SW 1271 (cell line): Measurements from ENCODE around the gene TRAF3.
A peak's percentile ranks its signal among the peaks of the same experiment; 100 is the strongest.

ENCODE experiments used
- DNase-seq, 2 experiments: peaks; one replicate each; lab custom pipeline; 2025; lab: John Stamatoyannopoulos, UW

Gene TRAF3

DNA sequence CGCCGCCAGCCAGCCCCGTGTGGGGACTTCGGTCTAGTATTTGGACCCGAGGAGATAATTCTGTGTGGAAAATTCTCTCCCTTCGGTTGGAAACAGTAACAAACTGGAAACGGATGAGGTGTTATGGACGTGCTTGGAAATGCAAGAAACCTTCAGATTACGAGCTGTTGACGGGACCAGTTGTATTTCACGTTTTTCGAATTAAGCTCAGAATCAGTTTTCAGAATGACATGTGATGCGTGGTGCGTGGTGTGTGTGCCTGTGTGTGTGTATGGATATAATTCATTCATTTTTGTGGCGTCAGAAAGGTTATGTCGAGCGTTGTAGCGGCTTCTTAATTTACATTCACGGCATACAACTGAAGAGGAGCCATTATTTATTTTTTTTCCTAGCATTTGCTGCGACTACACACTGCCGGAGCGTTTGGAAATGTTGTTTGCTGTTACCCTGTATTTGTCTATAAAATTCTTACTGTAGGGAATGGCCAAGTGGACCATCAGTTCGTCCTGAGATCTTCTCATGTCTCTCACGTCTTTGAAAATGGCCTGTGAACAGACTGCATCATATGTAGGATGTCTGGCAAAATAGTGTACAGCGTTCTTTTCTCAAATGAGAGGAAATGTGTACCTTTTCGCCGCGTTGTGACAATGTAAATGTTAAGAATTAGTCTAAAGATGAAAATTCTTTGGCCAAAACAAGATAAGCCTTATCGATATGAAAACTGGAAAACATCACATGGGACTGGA is 1.3 kb downstream of the TRAF3 start:
- DNase-seq: peak in 1 of 2 experiments; percentile 17

DNA sequence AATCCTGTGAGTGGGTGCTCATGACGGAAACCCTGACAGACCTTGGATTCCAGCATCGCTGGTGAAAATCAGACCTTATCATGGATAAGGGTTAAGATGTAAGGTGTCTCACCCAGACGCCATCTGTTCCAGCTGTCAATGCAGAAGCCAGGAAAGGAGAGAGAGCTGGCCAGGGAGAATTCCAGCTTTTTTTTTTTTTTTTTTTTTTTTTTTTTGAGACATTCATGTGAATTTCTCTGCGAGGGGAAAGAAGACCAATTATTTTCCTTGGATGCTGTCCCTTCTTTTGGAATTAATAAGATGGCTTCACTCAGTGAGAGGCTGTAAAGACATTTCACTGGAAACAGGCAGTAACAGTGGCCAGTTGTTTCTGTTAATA is 1.8 kb downstream of the TRAF3 start:
- DNase-seq: no peak

DNA sequence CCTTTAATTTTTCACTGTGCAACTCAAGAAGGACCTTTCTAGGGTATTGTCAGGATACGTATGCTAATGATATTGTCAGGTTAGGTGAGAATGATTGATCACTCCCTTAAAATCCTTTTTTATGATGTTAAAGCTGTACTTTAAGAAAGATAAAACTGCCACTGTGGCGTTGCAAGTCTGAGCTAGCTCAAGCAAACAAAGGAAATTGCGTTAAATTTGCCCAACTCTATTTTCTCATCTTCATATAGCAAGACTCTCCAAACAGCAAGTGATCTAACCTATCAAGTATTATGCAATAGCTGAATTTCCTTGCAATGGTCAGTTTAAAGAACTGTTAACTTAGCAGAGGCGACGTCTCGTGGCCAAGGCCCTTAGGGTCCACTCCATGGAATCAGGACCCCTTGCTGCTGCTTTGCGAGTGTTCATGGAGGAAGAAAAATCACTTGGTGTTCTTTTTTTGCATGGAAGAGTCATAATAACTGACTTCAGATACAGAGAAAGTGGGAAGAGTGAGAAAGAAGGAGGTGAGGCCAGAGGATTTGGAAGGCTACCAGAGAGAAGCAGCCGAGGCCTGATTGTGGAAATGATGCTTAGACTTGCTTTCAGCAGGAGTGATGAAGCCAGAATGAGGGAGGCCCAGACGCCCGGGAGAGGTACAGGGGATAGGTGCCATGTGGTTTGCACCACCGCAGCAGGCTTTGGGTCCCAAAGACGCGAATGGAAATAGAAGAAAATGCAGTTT is 2.5 kb downstream of the TRAF3 start:
- DNase-seq: no peak

DNA sequence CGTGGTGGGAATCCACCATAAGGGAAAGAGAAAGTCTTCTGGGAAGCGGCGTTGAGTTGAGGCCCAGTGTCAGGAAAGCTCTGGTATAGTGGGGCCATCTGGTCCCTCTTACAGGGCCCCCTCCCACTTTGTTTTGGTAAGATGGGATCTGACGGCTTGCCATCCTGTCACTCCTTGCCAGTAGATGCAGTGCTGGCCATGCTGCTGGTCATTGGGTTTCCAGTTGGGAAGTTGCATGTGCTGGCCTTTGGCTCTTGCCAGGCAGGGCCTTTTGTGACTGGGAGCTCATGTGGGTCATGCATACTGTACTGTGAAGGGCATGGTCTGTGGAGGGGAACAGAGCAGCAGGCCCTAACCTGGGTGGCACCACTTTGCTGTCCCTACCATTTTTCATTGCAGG is 3.8 kb downstream of the TRAF3 start:
- DNase-seq: no peak

DNA sequence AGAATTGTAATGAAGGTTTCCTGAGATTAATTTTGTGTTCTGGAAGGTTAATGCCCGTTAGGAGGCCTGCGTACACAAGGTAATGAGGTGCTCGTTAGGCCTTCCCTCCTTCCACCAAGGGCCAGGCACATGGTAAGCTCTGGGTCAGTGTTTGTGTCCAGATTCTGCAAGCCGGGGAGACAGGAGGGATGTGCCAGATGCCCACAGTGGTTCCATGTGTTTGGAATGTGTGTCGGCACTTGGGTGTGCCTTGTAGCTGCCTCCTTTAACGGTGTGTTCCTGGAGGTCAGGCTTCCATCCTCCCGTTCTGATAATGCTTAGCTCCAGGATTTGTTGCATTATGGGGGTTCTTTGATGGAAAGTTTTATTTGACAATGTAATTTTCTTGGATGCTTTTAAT is 5.7 kb downstream of the TRAF3 start:
- DNase-seq: no peak

DNA sequence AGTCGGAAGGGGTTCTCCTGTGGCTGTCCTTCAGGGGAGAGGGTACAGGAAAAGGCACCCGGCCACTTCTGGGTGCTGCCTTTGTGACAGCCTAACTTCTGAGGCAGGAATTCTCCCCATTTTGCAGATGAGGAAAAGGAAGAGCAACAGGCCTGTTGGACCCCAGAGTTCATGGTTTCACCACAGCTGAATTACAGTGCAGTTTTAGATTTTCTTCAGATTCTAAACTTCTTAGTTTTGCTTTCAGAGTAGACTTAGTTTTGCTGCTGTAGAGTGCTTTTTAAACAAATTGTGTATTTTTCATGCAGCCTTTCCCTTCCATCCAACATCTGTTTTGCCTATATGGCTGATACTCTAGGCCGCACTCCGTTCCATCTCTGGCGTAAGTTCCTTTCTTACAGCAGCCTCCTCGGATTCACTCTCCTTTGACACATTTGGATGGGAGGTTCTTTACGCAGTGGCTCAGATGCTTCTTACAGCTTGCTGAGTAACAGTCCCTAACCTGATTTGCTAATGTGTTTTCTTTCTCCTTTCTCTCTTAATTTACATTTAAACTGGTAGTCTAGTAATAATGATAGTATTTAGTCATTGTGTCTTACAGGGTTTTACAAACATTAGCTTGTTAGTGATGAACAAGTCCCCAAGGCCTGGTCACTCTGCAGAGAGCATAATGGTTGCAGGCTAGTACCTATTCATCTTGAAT is 7.8 kb downstream of the TRAF3 start:
- DNase-seq: no peak

DNA sequence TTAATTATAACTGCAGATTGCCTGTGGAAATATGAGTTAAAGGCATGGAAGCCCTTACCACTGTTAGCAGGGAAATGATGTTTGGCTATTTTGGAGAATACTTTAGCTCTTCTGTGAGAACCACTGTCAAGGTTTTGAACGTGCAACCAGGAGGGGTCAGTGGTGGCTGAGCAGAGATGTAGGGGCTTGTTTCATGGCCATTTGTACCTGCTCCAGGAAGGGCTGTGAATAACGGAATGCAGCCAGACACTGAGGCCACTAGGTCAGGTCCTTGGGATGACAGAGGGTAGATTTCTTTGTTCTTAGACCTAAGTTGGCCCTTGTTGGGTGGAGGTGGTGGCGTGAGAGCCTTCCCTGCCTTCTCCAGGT is 8.3 kb downstream of the TRAF3 start:
- DNase-seq: no peak

DNA sequence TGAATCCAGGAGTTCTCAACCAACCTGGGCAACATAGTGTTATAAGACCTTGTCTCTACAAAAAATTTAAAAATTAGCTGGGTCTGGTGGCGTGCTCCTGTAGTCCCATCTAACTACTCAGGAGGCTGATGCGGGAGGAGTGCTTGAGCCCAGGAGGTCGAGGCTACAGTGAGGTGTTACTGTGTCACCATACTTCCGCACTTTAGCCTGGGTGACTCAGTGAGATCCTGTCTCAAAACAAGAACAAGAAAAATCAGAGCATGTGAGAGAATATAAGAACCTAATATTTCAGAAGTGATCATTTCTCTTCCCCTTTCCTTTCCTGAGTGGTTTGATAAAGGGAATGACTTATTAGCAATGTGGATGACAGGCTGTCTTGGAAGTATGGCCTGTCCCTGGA is 9.5 kb downstream of the TRAF3 start:
- no peak for DNase-seq

DNA sequence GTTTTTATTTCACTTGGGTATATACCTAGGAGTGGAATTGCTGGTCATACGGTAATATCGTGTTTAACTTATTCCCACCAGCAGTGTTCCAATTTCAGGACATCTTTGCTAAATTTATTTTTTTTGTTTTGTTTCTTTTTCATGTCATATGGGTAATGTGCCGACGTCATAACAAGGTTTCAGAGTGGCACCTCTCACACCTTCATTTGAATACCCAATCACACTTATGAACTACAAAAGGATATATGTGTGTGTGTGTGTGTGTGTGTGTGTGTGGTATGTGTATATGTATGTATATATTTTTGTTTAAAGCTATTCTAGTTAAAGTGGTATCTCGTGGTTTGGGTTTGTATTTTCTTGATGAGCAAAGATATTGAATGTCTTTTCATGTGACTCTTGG is 12.1 kb downstream of the TRAF3 start:
- DNase-seq: no peak

DNA sequence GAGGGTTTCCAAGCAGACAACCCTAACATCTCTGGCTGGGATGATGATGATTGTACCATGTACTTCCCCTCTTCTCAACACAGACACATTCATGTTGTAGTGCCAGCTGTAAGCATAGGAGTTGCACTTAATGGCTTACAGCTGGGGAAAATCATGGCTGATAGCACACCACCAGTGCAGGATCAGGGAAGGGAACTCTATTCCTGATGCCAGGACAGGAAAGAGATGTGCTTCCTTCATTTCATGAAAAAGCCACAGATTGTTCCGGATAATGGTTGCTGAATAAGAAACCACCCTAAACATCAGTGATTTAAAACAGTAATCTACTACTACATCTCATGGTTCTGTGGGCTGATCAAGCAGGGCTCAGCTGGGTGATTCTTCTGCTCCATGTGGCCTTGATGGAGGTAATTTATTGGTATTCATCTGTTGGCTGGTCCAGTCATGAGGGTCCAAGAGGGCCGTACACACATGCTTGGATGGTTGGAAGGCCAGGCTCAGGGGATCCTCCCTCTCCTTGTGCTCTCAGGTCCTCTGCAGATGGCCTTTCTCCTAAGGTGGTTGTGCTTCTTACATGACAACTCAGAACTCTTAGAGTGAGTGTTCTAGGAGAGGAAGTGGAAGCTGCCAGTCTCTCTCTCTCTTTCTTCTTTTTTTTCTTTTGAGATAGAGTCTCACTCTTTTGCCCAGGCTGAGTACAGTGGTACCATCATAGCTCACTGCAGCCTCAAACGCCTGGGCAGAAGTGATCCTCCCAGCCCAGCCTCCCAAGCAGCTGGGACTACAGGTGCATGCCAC is 16.5 kb downstream of the TRAF3 start:
- DNase-seq: no peak

DNA sequence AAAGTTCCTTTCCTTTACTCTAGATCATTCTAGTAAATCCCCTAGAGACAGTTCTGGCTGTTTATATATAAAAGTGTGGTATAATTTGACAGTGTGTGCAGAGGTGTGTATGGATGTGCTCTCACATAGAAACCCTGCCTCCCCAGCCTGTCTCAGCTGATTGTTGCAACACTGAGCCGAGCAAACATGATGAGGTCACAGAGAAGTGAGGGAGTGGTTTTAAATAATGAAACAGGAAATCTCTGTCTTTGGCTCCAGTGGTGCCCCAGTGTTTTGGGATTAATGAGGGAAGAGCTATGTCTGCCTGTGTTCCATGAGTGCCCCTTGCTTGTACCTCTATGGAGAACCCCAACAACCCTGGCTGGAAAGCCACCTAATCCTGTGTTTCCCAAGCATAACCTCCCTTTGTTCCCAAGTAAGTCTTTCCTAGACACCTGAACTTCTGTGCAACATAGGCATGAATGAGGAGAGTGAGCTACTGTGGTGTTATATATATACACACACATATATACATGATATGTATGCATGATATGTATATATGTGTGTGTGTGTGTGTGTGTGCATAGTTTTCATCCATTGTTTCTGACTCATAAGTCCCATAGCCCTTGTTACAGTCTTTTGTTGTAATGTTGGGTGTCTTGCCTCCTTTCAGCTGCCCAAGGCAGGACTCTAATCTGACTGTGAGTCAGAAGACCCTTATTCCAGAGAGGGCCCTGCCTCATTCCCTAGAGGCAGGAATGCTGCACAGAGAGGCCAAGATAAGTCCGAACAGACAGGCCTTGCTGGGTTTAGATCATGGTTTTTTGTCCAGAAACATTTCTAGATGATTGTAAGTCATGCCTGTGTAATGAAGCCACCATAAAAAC is 18.0 kb downstream of the TRAF3 start:
- DNase-seq: peak in 1 of 2 experiments; percentile 38

DNA sequence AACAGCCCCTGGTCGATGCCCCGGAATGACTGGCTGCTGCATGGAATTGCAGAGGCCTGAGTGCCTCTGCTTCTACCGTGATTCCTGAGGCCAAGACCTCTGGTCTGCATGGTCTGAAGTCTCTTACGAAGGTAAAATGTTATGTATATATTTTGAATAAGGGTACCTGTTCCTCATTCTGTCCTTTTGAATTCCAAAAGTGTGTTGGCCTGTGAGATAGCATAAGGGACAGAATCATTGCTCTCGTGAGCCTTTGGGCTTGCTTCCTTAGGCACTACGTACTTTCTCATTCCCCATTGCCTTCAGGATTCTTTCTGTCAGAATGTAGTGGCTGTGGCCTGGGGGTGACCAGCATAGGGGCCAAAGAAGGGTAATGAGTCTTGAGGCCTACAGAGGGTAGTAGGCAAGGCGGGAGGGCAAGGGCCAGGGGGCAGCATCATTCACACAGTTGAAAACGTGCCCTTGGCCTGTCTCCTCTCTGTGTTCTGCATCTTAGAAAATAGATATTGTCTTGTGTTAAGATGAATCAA is 19.5 kb downstream of the TRAF3 start:
- no peak for DNase-seq

DNA sequence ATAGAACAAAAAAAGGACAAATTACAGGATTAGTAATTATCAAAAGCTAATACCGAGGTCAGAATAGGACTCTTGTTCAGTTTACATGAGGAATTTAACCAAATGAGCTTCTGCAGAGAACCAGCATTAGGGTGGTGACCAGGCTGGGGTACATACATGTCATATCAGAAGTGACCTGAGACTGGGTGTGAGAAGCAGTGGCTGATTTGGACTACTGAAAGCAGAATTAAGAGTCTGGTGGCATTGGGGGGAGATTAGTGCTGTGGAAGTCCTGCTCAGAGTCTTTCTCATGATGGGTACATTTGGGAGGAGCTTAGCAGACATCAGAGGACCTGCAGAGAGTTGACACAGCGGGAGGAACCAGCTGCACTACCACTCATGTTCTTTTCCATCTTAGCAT is 21.7 kb downstream of the TRAF3 start:
- DNase-seq: no peak

DNA sequence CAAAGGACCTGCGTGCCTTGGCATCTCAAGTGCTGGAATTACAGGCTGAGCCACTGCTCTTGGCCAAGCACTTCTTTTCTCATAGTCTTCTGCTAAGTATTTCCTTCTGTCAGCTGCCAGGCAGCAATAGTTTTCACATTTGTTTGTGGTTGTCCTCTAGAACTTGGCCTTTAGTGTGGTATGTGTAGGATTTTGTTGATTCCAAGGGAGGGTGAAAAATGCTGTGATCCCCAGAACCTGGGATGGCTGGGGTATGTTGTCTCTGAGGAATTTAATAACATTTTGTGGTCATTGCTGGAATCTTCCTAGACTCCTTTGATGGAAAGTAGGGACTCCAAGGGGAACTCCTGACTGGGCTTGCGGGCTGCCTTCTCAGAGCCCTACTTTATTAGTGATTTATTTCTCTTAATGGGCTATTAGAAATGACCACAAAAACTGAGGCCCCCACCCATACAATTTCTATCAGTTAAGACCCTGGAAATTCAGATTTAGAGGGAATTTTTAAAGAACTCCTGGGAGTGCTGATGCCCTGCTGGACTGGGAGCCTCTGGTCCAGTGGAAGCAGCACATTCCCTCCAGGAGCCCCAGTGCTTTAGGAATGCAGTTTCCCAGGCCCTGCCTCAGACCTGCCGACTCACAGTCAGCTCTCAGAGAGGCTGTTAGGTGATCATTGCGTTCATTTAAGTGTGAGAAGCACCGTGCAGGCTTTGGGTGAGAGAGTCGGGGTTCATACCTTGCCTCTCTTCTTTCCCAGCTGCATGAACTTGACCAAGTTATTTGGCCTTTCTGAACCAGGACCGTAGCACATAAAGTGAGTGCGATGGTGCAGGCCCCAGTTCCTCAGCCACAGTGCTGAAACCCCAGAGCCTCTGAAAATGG is 22.7 kb downstream of the TRAF3 start:
- DNase-seq: no peak

DNA sequence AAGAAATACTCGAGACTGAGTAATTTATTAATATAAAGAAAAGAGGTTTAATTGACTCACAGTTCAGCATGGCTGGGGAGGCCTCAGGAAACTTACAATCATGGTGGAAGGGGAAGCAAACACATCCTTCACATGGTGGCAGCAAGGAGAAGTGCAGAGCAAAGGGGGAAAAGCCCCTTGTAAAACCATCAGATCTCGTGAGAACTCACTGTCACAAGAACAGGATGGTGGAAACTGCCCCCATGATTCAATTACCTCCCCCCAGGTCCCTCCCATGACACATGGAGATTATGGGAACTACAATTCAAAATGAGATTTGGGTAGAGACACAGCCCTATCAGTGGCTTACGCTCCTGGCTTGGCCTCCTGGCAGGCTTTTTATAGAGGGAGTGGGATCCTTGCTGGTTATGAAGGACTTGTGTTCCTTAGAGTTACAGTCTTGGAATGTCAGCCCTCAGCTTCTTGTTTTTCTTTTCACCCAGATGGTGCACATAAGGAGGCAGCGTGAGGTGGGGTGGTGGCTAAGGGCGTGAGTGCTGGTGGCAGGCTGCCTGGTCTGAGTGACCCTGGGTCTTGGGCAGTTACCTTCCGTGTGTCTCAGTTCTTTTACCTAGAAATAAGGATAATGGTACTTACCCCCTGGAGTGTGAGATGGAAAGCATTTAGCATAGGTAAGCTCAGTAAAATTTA is 25.7 kb downstream of the TRAF3 start:
- no peak for DNase-seq

DNA sequence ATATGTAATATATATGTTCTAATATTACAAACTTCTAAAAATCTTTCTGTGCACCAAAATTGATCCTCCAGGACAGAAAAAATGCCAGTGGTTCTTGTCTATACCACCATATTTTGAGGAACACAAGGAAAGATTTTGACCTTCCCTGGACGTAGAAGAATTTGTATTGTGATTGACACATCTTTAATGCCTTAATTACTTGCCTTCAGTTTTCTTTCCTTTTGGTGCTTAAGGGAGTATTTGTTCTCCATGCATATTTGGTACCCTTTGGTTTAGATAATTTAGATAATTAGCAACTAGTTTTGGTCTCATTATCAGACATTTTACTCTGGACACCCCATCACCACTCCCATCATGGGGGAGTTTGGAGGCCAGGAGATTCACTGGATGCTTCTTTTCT is 27.6 kb downstream of the TRAF3 start:
- no peak for DNase-seq

DNA sequence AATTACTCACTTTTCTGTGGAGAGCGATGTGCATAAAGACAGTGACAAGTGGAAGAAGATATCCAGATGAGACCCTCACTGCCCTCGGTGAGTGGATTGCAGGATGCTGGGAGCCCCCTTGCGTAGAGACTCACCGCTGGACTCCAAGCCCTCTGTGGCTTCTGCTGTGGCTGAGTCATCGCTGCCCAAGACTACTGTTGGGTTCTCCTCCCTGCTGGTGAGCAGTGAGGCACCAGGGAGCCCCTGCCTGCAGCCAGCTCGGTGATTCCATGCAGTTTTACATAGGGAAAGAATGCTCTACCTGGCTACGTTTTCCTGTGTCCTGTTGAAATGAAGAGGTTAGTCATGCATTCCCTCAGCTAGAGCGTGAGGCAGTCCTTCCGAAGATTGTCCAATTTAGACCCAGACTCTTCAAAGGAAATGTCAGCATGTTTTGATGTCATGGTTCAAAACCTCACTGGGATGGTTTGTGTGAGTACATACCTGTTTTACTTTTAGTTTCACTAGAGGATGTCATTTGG is 28.2 kb downstream of the TRAF3 start:
- no peak for DNase-seq

DNA sequence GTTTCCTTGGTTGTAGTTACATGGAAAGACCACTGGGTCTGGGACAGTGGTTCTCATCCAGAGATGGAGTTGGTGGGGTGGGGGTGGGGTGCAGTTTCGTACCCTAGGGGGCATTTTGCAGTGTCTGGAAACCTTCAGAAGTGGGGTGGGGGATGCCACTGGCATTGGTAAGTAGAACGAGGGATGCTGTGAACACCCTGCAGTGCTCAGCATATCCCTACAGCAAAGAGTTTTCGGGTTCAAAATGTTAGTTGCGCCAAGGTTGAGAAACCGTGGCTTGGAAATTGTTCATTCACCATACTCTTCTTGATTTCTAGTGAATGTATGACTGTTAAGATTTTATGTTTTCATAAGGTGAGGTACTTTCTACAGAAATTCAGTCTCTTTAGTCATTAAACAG is 28.7 kb downstream of the TRAF3 start:
- no peak for DNase-seq

DNA sequence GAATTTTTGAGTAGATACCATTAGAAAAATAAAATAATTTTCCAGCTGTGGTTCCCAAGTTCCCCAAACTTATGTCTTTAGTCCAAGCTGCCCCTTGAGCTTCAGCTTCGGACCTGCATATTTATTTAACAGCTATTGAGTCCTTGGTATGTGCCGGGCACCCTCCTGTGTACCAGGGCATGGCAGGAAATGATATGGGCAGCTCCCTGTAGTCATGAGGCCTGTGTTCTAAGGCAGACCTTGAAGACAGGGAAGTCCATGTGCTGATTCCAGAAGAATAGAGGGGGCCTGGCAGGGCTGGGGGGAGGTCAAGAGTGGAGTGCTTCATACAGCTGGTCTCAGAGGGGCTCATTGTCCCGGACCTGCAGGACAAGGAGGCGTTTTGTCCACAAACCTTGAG is 29.2 kb downstream of the TRAF3 start:
- no peak for DNase-seq
